ENCODE data around the gene SERINC2. TPM values are rescaled to one million over a fixed set of nuclear protein-coding genes. Genes with fewer than 3 reads are reported as not detected.

SERINC2 gene
- total and polyA plus RNA-seq, 10 of the 15 experiments (the other 5 are each of a cell fraction or from before 2014, with no cell fraction given) = 0.02 to 9.4 (median 0.50) TPM

DNA sequence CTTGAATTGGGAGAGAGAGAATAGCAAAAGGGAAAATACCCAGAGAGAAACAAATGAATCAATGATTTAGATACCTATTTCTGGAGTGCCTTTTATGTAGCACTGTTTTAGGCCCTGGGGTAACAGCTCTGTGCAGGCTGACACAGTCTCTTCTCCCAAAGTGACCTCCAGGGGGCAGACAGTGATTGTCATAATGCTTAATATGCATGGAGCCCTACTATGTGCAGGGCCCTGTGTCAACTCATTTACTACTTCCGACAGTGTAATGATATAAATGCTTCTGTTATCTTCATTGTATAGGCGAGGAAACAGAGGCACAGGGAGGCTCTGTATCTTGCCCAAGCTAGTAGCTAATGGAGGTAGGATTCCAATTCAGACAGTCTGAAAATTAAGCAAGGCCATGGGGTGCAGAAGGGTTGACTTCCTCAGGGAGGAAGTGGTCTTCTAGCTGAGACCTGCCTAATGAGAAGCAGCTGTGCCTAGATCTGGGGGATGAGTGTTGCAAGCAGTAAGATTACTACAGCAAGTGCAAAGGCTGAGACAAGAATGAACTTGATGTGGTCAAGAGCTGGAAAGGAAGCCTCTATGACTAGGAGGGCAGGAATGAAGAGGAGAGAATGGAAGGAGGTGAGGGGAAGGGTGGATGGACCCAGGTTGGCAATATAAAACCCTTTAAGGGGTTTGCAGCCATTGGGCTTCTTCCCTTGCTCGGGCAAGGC, 16.2 kb upstream of the SERINC2 start:
- WGBS (ENCODE audit: insufficient coverage, insufficient replicate concordance, low lambda C conversion rate, missing lambda C conversion rate) = 69% methylated on average over 3 of the region's 3 CpGs
- POLR2A ChIA-PET = interaction anchor here (0.5 to 1.8 kb wide), 3 partner anchors 25 to 291 kb away, joined by 5 to 6 read pairs (median 5); no protein-coding TSS in a partner anchor
- ATAC-seq = no peak
- intact Hi-C loops (cut with micrococcal nuclease; ENCODE audit: unreplicated experiment) = no loop called here
- no TSS peak for BruUV-seq (replicated peaks)
- in situ Hi-C loops (cut with MboI) = no loop called here
- Histone ChIP-seq H3K4me1 (ENCODE audit: control insufficient read depth, insufficient read depth, low read length) (peaks cover 2% of the 10 kb centered on the region), H3K27me3 (replicated peaks in 1 of 2; ENCODE audit: control insufficient read depth in 2 of 2, insufficient read depth in 2 of 2, low read length in 1 of 2) (no peaks in the 10 kb centered on the region; a peak in 1 of 4 replicates), H4K20me1 (ENCODE audit: control insufficient read depth, insufficient read depth) (no peaks in the 10 kb centered on the region), H3K4me3 (no peak overlapping the region), H3K4me2 (ENCODE audit: control insufficient read depth, insufficient read depth) (no peak overlapping the region), H3K79me2 (ENCODE audit: control insufficient read depth, insufficient read depth, low read length) (no peaks in the 10 kb centered on the region), H3K9me3 (replicated peaks; ENCODE audit: control insufficient read depth, insufficient read depth, low read length) (no peaks in the 10 kb centered on the region), H3K36me3 (ENCODE audit: control insufficient read depth in 2 of 2, insufficient read depth in 2 of 2, low read length in 1 of 2) (no peaks in the 10 kb centered on the region), H3K27ac (ENCODE audit: control insufficient read depth, insufficient read depth) (no peak overlapping the region), H3K9ac (ENCODE audit: control insufficient read depth, insufficient read depth, low read length) (no peak overlapping the region), H2AFZ (ENCODE audit: control insufficient read depth, low read depth, low read length) (no peak overlapping the region)
- SMC1A ChIA-PET (ENCODE audit: uncharacterized antibody, unreplicated experiment) = interaction anchor here (0.6 to 11.5 kb wide), 8 partner anchors 23 to 200 kb away, joined by 3 to 132 read pairs (median 4); no protein-coding TSS in a partner anchor
- no peak for DNase-seq (ENCODE audit: low read depth, low spot score)
- CTCF ChIA-PET = interaction anchor here (0.7 to 6.3 kb wide), 16 partner anchors 13 to 348 kb away, joined by 3 to 204 read pairs (median 4); partner anchors contain the start of genes FABP3, SERINC2, SNRNP40 and ZCCHC17
- RAD21 ChIA-PET (ENCODE audit: unreplicated experiment) = interaction anchor here (0.6 to 5.1 kb wide), 6 partner anchors 25 to 392 kb away, joined by 3 to 99 read pairs (median 3); no protein-coding TSS in a partner anchor
- peak; percentile 27 for FAIRE-seq
- TF ChIP-seq BRCA1 (IDR thresholded peaks at IDR 0.05; ENCODE audit: low read depth, low read length) = no peak
- TF ChIP-seq, protein P1, sequence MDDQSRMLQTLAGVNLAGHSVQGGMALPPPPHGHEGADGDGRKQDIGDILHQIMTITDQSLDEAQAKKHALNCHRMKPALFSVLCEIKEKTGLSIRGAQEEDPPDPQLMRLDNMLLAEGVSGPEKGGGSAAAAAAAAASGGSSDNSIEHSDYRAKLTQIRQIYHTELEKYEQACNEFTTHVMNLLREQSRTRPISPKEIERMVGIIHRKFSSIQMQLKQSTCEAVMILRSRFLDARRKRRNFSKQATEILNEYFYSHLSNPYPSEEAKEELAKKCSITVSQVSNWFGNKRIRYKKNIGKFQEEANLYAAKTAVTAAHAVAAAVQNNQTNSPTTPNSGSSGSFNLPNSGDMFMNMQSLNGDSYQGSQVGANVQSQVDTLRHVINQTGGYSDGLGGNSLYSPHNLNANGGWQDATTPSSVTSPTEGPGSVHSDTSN (IDR thresholded peaks at IDR 0.05; ENCODE audit: insufficient replicate concordance, low read depth, low read length) = no peak
- no peak for TF ChIP-seq IRF5 (IDR thresholded peaks at IDR 0.05; ENCODE audit: borderline replicate concordance)
- TF ChIP-seq RAD21 (IDR thresholded peaks at IDR 0.05; ENCODE audit: insufficient read depth, low read depth, low read length) = peak; percentile 27; the same call in 1 of the 2 replicates
- no peak for TF ChIP-seq TAF1 (IDR thresholded peaks at IDR 0.05; ENCODE audit: borderline replicate concordance, low read depth, low read length)
- TF ChIP-seq MEF2A (IDR thresholded peaks at IDR 0.05; ENCODE audit: insufficient read depth, low read depth, low read length) = no peak
- TF ChIP-seq ZBTB11 (CRISPR knock-in tag; IDR thresholded peaks at IDR 0.05) = no peak
- no peak for TF ChIP-seq ESRRA (IDR thresholded peaks at IDR 0.05; ENCODE audit: low read length)
- TF ChIP-seq HSF1 (IDR thresholded peaks at IDR 0.05; ENCODE audit: low read depth, low read length) = no peak
- 0 out of 2 replicates have a peak, but pooled peaks have one; percentile 55 for TF ChIP-seq ZNF217 (IDR thresholded peaks at IDR 0.05)
- TF ChIP-seq GABPA (IDR thresholded peaks at IDR 0.05; ENCODE audit: low read depth) = no peak
- no peak for TF ChIP-seq ZNF207 (IDR thresholded peaks at IDR 0.05; ENCODE audit: borderline replicate concordance)
- TF ChIP-seq IKZF2 (IDR thresholded peaks at IDR 0.05) = no peak
- TF ChIP-seq MEF2B (IDR thresholded peaks at IDR 0.05; ENCODE audit: partially characterized antibody, poor library complexity, severe bottlenecking) = no peak
- no peak for TF ChIP-seq JUNB (IDR thresholded peaks at IDR 0.05)
- no peak for TF ChIP-seq MXI1 (IDR thresholded peaks at IDR 0.05; ENCODE audit: low read depth, low read length)
